ENCODE data around the gene DDX54.

The DDX54 gene

GRCh38 chr12:113185180-113186032 lies at the start of gene DDX54, which contains the start of gene RITA1:
DDX54 (minus strand) TSS chr12:113185478; CDS start chr12:113185451, 27 bp downstream.
RITA1 (plus strand) TSS chr12:113185721; CDS start chr12:113186747, 1,026 bp downstream.
- peak within 1 kb of the TSS; percentile 86 for H3K4me3 ChIP-seq (ENCODE audit: low read length)

GRCh38 chr12:113234483-113234882 lies 49.2 kb upstream of the DDX54 start:
- no peak for TF ChIP-seq CTCF (IDR thresholded peaks at IDR 0.05; ENCODE audit: insufficient read depth, low read depth, low read length, missing control alignments)
- no peak for DNase-seq (ENCODE audit: low read depth)
- H3K4me3 ChIP-seq (ENCODE audit: low read length), result no peak overlapping the region

More at GRCh38 chr12:113185180-113186032, at the start of gene DDX54, which contains the start of gene RITA1:
- TF ChIP-seq CTCF (IDR thresholded peaks at IDR 0.05; ENCODE audit: insufficient read depth, low read depth, low read length, missing control alignments), result no peak
- DNase-seq (ENCODE audit: low read depth), result peak; percentile 80

- TF ChIP-seq CTCF (IDR thresholded peaks at IDR 0.05; ENCODE audit: insufficient read depth, low read depth, low read length, missing control alignments), result no peak
- no peak for DNase-seq (ENCODE audit: low read depth)
- no peak overlapping the region for H3K4me3 ChIP-seq (ENCODE audit: low read length)
These were observed 48.7 kb upstream of the DDX54 start for GRCh38 chr12:113233967-113234366.

GRCh38 chr12:113232840-113233585 lies 47.7 kb upstream of the DDX54 start:
- no peak for TF ChIP-seq CTCF (IDR thresholded peaks at IDR 0.05; ENCODE audit: insufficient read depth, low read depth, low read length, missing control alignments)
- no peak overlapping the region for H3K4me3 ChIP-seq (ENCODE audit: low read length)
- no peak for DNase-seq (ENCODE audit: low read depth)

GRCh38 chr12:113232089-113232839 lies 47.0 kb upstream of the DDX54 start:
- H3K4me3 ChIP-seq (ENCODE audit: low read length), result no peak overlapping the region
- no peak for TF ChIP-seq CTCF (IDR thresholded peaks at IDR 0.05; ENCODE audit: insufficient read depth, low read depth, low read length, missing control alignments)
- DNase-seq (ENCODE audit: low read depth), result no peak

GRCh38 chr12:113231235-113232088 lies 46.2 kb upstream of the DDX54 start:
- no peak overlapping the region for H3K4me3 ChIP-seq (ENCODE audit: low read length)
- TF ChIP-seq CTCF (IDR thresholded peaks at IDR 0.05; ENCODE audit: insufficient read depth, low read depth, low read length, missing control alignments), result no peak
- peak; percentile 79 for DNase-seq (ENCODE audit: low read depth)

Measured in epithelial cell of esophagus (primary cell).